SK-N-SH (cell line): ENCODE measurements around the gene ZNF526. TPM values are rescaled to one million over a fixed set of nuclear protein-coding genes. Genes with fewer than 3 reads are reported as not detected.

Experiments used
- CTCF ChIA-PET: fragments of 300-600, 350-600 bp; formaldehyde crosslinking; extraction: SDS; loops from one replicate; lab custom pipeline; 2021; lab: Yijun Ruan, JAX
- POLR2A ChIA-PET: fragments of 350-600 bp; sonication (Branson Sonifier 250); formaldehyde crosslinking; extraction: SDS; loops from one replicate; lab custom pipeline; 2020; ENCODE audit warnings: antibody characterized with exemption, inconsistent platforms; lab: Yijun Ruan, JAX
- DNase-seq: peaks from one replicate; pipeline ENCODE4 v3.0.0; 2012
- H2AFZ ChIP-seq: fragments of 200-600 bp; sonication (generic); 2 replicates; pipeline ENCODE4 v1.8.1; 2016; ENCODE audit warnings: antibody characterized with exemption, mild to moderate bottlenecking, low read depth
- H3F3A ChIP-seq: fragments of 200-600 bp; sonication (generic); replicated peaks from 2 replicates; pipeline ENCODE3; 2016; ENCODE audit warnings: antibody characterized with exemption, mild to moderate bottlenecking; ENCODE audit not compliant: insufficient read depth
- H3K27ac ChIP-seq, 2 experiments: fragments of 200-500 bp in 1 of 2; fragments of 200-600 bp in 1 of 2; sonication (Bioruptor generic) in 1 of 2; sonication (generic), shearing (Covaris generic) in 1 of 2; 2 replicates each; pipeline versions ENCODE4 v1.5.1 to v1.6.1; 2014 to 2016; ENCODE audit warnings: low read depth in 2 of 2, inconsistent platforms in 1 of 2, low read length in 1 of 2, mild to moderate bottlenecking in 1 of 2, mixed read lengths in 1 of 2
- H3K27me3 ChIP-seq: fragments of 200-600 bp; sonication (generic), shearing (Covaris generic); 2 replicates; pipeline ENCODE4 v1.6.1; 2016; ENCODE audit warnings: mixed run types; ENCODE audit not compliant: insufficient read depth
- H3K36me3 ChIP-seq, 2 experiments: fragments of 200-500 bp in 1 of 2; fragments of 200-600 bp in 1 of 2; sonication (Bioruptor generic) in 1 of 2; sonication (generic) in 1 of 2; replicated peaks in 1 of 2; 2 replicates each; pipeline versions ENCODE3 to v1.5.1; 2014 to 2016; ENCODE audit warnings: low read length in 1 of 2, mild to moderate bottlenecking in 1 of 2; ENCODE audit not compliant: insufficient read depth in 2 of 2, control insufficient read depth in 1 of 2
- H3K4me1 ChIP-seq, 2 experiments: fragments of 200-500 bp in 1 of 2; fragments of 200-600 bp in 1 of 2; sonication (Bioruptor generic) in 1 of 2; sonication (generic), shearing (Covaris generic) in 1 of 2; 2 replicates each; pipeline versions ENCODE4 v1.5.1 to v1.6.1; 2014 to 2016; ENCODE audit warnings: low read depth in 1 of 2, low read length in 1 of 2, mixed run types in 1 of 2; ENCODE audit not compliant: insufficient read depth in 2 of 2, control insufficient read depth in 1 of 2
- H3K4me2 ChIP-seq: fragments of 200-600 bp; sonication (generic), shearing (Covaris generic); 2 replicates; pipeline ENCODE4 v1.6.1; 2017; ENCODE audit warnings: mixed run types
- H3K4me3 ChIP-seq, 2 experiments: fragments of 200-500 bp in 1 of 2; fragments of 200-600 bp in 1 of 2; sonication (Bioruptor generic) in 1 of 2; sonication (generic), shearing (Covaris generic) in 1 of 2; 2 replicates each; pipeline versions ENCODE4 v1.5.1 to v1.8.1; 2014 to 2016; ENCODE audit warnings: low read depth in 2 of 2, inconsistent platforms in 1 of 2, low read length in 1 of 2, mild to moderate bottlenecking in 1 of 2, mixed read lengths in 1 of 2, moderate library complexity in 1 of 2
- H3K79me2 ChIP-seq: fragments of 200-600 bp; sonication (generic); 2 replicates; pipeline ENCODE4 v1.8.1; 2017; ENCODE audit warnings: mild to moderate bottlenecking; ENCODE audit not compliant: insufficient read depth
- H3K9ac ChIP-seq: fragments of 200-600 bp; sonication (generic); 2 replicates; pipeline ENCODE4 v1.6.1; 2017; ENCODE audit warnings: mixed run types
- H3K9me2 ChIP-seq: fragments of 200-600 bp; sonication (generic); 2 replicates; pipeline ENCODE4 v1.6.1; 2017; ENCODE audit warnings: mixed run types
- H3K9me3 ChIP-seq: fragments of 200-600 bp; sonication (generic); 2 replicates; pipeline ENCODE4 v1.6.1; 2017; ENCODE audit warnings: mixed run types, mild to moderate bottlenecking, moderate library complexity
- H4K20me1 ChIP-seq: fragments of 200-600 bp; sonication (generic); 2 replicates; pipeline ENCODE4 v1.6.1; 2017; ENCODE audit warnings: mild to moderate bottlenecking, mixed run types; ENCODE audit not compliant: insufficient read depth
- CHD2 ChIP-seq: fragments of 150-350 bp; IDR thresholded peaks from 2 replicates; pipeline ENCODE4 v1.6.1; 2018; ENCODE audit warnings: low read length; ENCODE audit not compliant: partially characterized antibody
- EP300 ChIP-seq, 2 experiments: IDR thresholded peaks; 2 replicates each; pipeline versions ENCODE4 v1.4.0 to v1.6.1; 2012; ENCODE audit warnings: borderline replicate concordance in 1 of 2, low read depth in 1 of 2, low read length in 1 of 2
- FOXJ3 ChIP-seq: sonication (generic); formaldehyde crosslinking; IDR thresholded peaks from 2 replicates; pipeline ENCODE4 v1.5.1; 2020; ENCODE audit warnings: mild to moderate bottlenecking, missing genetic modification reagents
- FOXM1 ChIP-seq: IDR thresholded peaks from 2 replicates; pipeline ENCODE4 v1.4.0; 2012; ENCODE audit warnings: low read depth, mild to moderate bottlenecking
- GABPA ChIP-seq: IDR thresholded peaks from 2 replicates; pipeline ENCODE4 v1.4.0; 2012; ENCODE audit warnings: low read depth, mild to moderate bottlenecking
- GATA2 ChIP-seq: sonication (generic); formaldehyde crosslinking; IDR thresholded peaks from 2 replicates; pipeline ENCODE4 v1.5.0; 2020; ENCODE audit warnings: mild to moderate bottlenecking, missing genetic modification reagents
- MEF2A ChIP-seq: IDR thresholded peaks from 2 replicates; pipeline ENCODE4 v1.4.0; 2012; ENCODE audit warnings: low read depth, borderline replicate concordance
- MXI1 ChIP-seq: IDR thresholded peaks from 2 replicates; pipeline ENCODE4 v1.6.1; 2012; ENCODE audit warnings: mild to moderate bottlenecking, low read depth, low read length, improper control_type of control experiment
- NRF1 ChIP-seq: IDR thresholded peaks from 2 replicates; pipeline ENCODE4 v1.6.1; 2012; ENCODE audit warnings: low read depth, mild to moderate bottlenecking, low read length
- RCOR1 ChIP-seq: fragments of 150-350 bp; IDR thresholded peaks from 2 replicates; pipeline ENCODE4 v1.6.1; 2017; ENCODE audit warnings: antibody characterized with exemption, low read length
- RFX5 ChIP-seq: IDR thresholded peaks from 2 replicates; pipeline ENCODE4 v1.6.1; 2012; ENCODE audit warnings: mild to moderate bottlenecking, improper control_type of control experiment, low read length
- RXRA ChIP-seq: IDR thresholded peaks from 2 replicates; pipeline ENCODE4 v1.4.0; 2012; ENCODE audit warnings: low read depth, mild to moderate bottlenecking, borderline replicate concordance
- TAF1 ChIP-seq: IDR thresholded peaks from 2 replicates; pipeline ENCODE4 v1.6.1; 2012; ENCODE audit warnings: low read depth, mild to moderate bottlenecking, low read length, moderate library complexity, borderline replicate concordance
- TEAD4 ChIP-seq: IDR thresholded peaks from 2 replicates; pipeline ENCODE4 v1.4.0; 2012; ENCODE audit warnings: mild to moderate bottlenecking, borderline replicate concordance; ENCODE audit not compliant: insufficient read depth
- YY1 ChIP-seq: IDR thresholded peaks from 2 replicates; pipeline ENCODE4 v1.4.0; 2012; ENCODE audit warnings: low read depth, mild to moderate bottlenecking
- WGBS: methylation state at CpG from one replicate; pipeline ENCODE4 v1.1.6; 2017; ENCODE audit warnings: low lambda C conversion rate; 5-methylcytosine and 5-hydroxymethylcytosine counted together
- polyA plus RNA-seq, 3 experiments: library from polyadenylated mRNA; depleted of rRNA; stranded (reverse); fragments of >200 nt; gene quantifications; 2 replicates each; pipeline ENCODE4 v1.2.3, GENCODE V29; 2012
- TF ChIP-seq, protein P1 (sequence below): fragments of 200-600 bp; sonication (generic); IDR thresholded peaks from 2 replicates; pipeline ENCODE4 v1.6.1; 2017; ENCODE audit warnings: antibody characterized with exemption, mild to moderate bottlenecking, moderate library complexity
- TF ChIP-seq, protein P2 (sequence below): IDR thresholded peaks from 2 replicates; pipeline ENCODE4 v1.6.1; 2012; ENCODE audit warnings: mild to moderate bottlenecking, low read depth, low read length, moderate library complexity

The ZNF526 gene
- polyA plus RNA-seq, 1 of the 3 experiments (the other 2 are of a cell fraction) = 3.5 TPM

DNA sequence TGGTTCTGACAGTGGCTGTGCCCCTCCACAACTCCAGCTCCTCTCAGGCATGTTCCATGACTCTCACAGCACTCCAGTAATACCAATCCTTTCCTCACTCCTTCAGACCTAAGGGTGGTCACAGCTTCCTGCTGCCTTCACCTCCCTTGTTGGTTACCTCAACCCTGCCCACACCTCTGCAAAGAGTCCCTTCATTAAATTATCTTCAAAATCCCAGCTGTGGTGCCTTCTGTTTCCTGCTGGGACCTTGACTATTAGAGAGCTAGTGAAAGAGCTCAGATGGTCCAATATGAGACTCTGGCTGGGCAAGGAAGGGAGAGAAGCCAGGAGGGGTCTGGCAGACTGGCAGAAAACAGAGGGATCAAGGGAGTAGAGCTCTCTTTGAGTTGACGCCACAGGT is 28.8 kb upstream of the ZNF526 start:
- ChIA-PET POLR2A (interaction anchor here (0.6 kb wide), 1 partner anchor 82 kb away, joined by 3 read pairs; no protein-coding TSS in a partner anchor), CTCF (interaction anchor here (0.8 to 1.7 kb wide), 4 partner anchors 58 to 88 kb away, joined by 3 to 8 read pairs (median 5); partner anchors contain the start of gene POU2F2)
- H3K27ac ChIP-seq = no peak overlapping the region
- no peaks in the 10 kb centered on the region for H3K9me2 ChIP-seq
- no peak overlapping the region for H2AFZ ChIP-seq
- TF ChIP-seq, protein P1, sequence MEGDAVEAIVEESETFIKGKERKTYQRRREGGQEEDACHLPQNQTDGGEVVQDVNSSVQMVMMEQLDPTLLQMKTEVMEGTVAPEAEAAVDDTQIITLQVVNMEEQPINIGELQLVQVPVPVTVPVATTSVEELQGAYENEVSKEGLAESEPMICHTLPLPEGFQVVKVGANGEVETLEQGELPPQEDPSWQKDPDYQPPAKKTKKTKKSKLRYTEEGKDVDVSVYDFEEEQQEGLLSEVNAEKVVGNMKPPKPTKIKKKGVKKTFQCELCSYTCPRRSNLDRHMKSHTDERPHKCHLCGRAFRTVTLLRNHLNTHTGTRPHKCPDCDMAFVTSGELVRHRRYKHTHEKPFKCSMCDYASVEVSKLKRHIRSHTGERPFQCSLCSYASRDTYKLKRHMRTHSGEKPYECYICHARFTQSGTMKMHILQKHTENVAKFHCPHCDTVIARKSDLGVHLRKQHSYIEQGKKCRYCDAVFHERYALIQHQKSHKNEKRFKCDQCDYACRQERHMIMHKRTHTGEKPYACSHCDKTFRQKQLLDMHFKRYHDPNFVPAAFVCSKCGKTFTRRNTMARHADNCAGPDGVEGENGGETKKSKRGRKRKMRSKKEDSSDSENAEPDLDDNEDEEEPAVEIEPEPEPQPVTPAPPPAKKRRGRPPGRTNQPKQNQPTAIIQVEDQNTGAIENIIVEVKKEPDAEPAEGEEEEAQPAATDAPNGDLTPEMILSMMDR = no peak
- TF ChIP-seq FOXM1 (no peak), TAF1 (no peak), MEF2A (no peak), RCOR1 (no peak), TEAD4 (no peak), GABPA (no peak), NRF1 (no peak), GATA2 (CRISPR knock-in tag) (no peak), MXI1 (no peak), YY1 (no peak), RFX5 (no peak), CHD2 (no peak), FOXJ3 (CRISPR knock-in tag) (no peak), EP300 (IDR thresholded peaks at IDR 0.05; ENCODE audit: borderline replicate concordance in 1 of 2, low read depth in 1 of 2, low read length in 1 of 2) (no peak), RXRA (no peak)
- TF ChIP-seq, protein P2, sequence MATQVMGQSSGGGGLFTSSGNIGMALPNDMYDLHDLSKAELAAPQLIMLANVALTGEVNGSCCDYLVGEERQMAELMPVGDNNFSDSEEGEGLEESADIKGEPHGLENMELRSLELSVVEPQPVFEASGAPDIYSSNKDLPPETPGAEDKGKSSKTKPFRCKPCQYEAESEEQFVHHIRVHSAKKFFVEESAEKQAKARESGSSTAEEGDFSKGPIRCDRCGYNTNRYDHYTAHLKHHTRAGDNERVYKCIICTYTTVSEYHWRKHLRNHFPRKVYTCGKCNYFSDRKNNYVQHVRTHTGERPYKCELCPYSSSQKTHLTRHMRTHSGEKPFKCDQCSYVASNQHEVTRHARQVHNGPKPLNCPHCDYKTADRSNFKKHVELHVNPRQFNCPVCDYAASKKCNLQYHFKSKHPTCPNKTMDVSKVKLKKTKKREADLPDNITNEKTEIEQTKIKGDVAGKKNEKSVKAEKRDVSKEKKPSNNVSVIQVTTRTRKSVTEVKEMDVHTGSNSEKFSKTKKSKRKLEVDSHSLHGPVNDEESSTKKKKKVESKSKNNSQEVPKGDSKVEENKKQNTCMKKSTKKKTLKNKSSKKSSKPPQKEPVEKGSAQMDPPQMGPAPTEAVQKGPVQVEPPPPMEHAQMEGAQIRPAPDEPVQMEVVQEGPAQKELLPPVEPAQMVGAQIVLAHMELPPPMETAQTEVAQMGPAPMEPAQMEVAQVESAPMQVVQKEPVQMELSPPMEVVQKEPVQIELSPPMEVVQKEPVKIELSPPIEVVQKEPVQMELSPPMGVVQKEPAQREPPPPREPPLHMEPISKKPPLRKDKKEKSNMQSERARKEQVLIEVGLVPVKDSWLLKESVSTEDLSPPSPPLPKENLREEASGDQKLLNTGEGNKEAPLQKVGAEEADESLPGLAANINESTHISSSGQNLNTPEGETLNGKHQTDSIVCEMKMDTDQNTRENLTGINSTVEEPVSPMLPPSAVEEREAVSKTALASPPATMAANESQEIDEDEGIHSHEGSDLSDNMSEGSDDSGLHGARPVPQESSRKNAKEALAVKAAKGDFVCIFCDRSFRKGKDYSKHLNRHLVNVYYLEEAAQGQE = no peak
- no peak overlapping the region for H3K9ac ChIP-seq
- H3K4me3 ChIP-seq = no peak overlapping the region
- H3K79me2 ChIP-seq = no peaks in the 10 kb centered on the region
- H3F3A ChIP-seq = no peaks in the 10 kb centered on the region
- 100% methylated on average over 1 of the region's 1 CpG for WGBS
- H4K20me1 ChIP-seq = no peaks in the 10 kb centered on the region
- no peaks in the 10 kb centered on the region for H3K27me3 ChIP-seq
- H3K4me1 ChIP-seq = no peaks in the 10 kb centered on the region
- no peak overlapping the region for H3K4me2 ChIP-seq
- H3K9me3 ChIP-seq = no peaks in the 10 kb centered on the region
- no peak for DNase-seq
- no peaks in the 10 kb centered on the region for H3K36me3 ChIP-seq
